Measurements from ENCODE around the gene RUNDC1.
"Not testable (repeated sequence)": the region's sequence is repeated elsewhere in the genome, so short reads cannot be mapped to it uniquely, and the experiment has no call there.

The RUNDC1 gene

GRCh38 chr17:42992872-42993271 lies 12.5 kb downstream of the RUNDC1 start:
- DNase-seq = no peak

- DNase-seq = not testable (repeated sequence)
These were observed 13.5 kb downstream of the RUNDC1 start for GRCh38 chr17:42993913-42994312.

- DNase-seq = no peak
These were observed 17.1 kb downstream of the RUNDC1 start for GRCh38 chr17:42997390-42997983.

GRCh38 chr17:42997984-42998938 lies 17.9 kb downstream of the RUNDC1 start, which contains the start of gene RPL27:
Gene RPL27 (plus strand): TSS chr17:42998419. CDS start chr17:42998751, 332 bp downstream.
- DNase-seq = peak; percentile 99

- no peak for DNase-seq
These were observed 18.7 kb downstream of the RUNDC1 start for GRCh38 chr17:42999003-42999525.

GRCh38 chr17:43000894-43001293 lies 20.5 kb downstream of the RUNDC1 start:
- DNase-seq = not testable (repeated sequence)

GRCh38 chr17:43003542-43004172 lies 23.3 kb downstream of the RUNDC1 start:
- no peak for DNase-seq

- peak; percentile 89 for DNase-seq
These were observed 26.5 kb downstream of the RUNDC1 start, which contains the start of gene IFI35 for GRCh38 chr17:43006639-43007551. Gene IFI35 (plus strand): TSS chr17:43006784. CDS start chr17:43006948, 164 bp downstream.

GRCh38 chr17:43010667-43011308 lies 30.4 kb downstream of the RUNDC1 start:
- no peak for DNase-seq

GRCh38 chr17:43011728-43012472 lies 31.5 kb downstream of the RUNDC1 start:
- DNase-seq = no peak

- DNase-seq = no peak
These were observed 32.9 kb downstream of the RUNDC1 start for GRCh38 chr17:43013296-43013695.

GRCh38 chr17:43014020-43014648 lies 33.8 kb downstream of the RUNDC1 start:
- DNase-seq = no peak

GRCh38 chr17:43014649-43015542 lies 34.5 kb downstream of the RUNDC1 start:
- DNase-seq = no peak

- DNase-seq = no peak
These were observed 35.2 kb downstream of the RUNDC1 start for GRCh38 chr17:43015579-43015978.

- no peak for DNase-seq
These were observed 35.9 kb downstream of the RUNDC1 start for GRCh38 chr17:43016216-43016615.

- peak; percentile 61 for DNase-seq
These were observed 37.9 kb downstream of the RUNDC1 start for GRCh38 chr17:43018008-43018853.

GRCh38 chr17:43018932-43019331 lies 38.6 kb downstream of the RUNDC1 start:
- no peak for DNase-seq

GRCh38 chr17:43019418-43019817 lies 39.1 kb downstream of the RUNDC1 start:
- DNase-seq = no peak
